Myocyte (in vitro differentiated cells): ENCODE data around the gene GLRX5. TPM values are rescaled to one million over a fixed set of nuclear protein-coding genes. Genes with fewer than 3 reads are reported as not detected.

Experiments
- total RNA-seq: library from RNA; depleted of rRNA; stranded (reverse); fragments of >200 nt; gene quantifications from 2 replicates; pipeline ENCODE4 v1.2.3, GENCODE V29; 2014

Gene GLRX5
- total RNA-seq, 1 donor from 2014 or later, result 69.5 TPM

Other genes starting within 250 kb of the GLRX5 start
- gene CLMN, start 215.1 kb upstream of the GLRX5 start, total RNA-seq, result 0.52 and 0.99 TPM in 2 replicates
- gene SYNE3, start 18.4 kb upstream of the GLRX5 start, total RNA-seq, result 5.2 and 5.9 TPM in 2 replicates
- not detected in 2 replicates for gene TCL1B, start 151.4 kb downstream of the GLRX5 start, total RNA-seq
- not detected in 2 replicates for gene TCL1A, start 179.1 kb downstream of the GLRX5 start, total RNA-seq